WERI-Rb-1 (cell line): ENCODE measurements around the gene TEAD1.

Source experiments
- DNase-seq: peaks from one replicate; pipeline ENCODE4 v3.0.0-alpha.2; 2020
- H3K27ac ChIP-seq: fragments of 250-450 bp; sonication (Bioruptor Pico); 2 replicates; pipeline ENCODE4 v1.5.1; 2020; ENCODE audit warnings: mild to moderate bottlenecking, moderate library complexity
- H3K27me3 ChIP-seq: fragments of 250-450 bp; sonication (Bioruptor Pico); 2 replicates; pipeline ENCODE4 v1.5.1; 2021; ENCODE audit warnings: mild to moderate bottlenecking, low read depth, moderate library complexity; ENCODE audit not compliant: insufficient read depth, severe bottlenecking
- H3K36me3 ChIP-seq: fragments of 250-450 bp; sonication (Bioruptor Pico); 2 replicates; pipeline ENCODE4 v1.5.1; 2020; ENCODE audit warnings: mild to moderate bottlenecking, moderate library complexity
- H3K4me3 ChIP-seq: 2 replicates; pipeline ENCODE4 v1.5.1; 2011; ENCODE audit warnings: low read depth, mild to moderate bottlenecking, control low read depth, low read length
- H3K9me3 ChIP-seq: fragments of 250-450 bp; sonication (Bioruptor Pico); 2 replicates; pipeline ENCODE4 v1.5.1; 2021; ENCODE audit warnings: mild to moderate bottlenecking, moderate library complexity; ENCODE audit not compliant: severe bottlenecking
- TF ChIP-seq, protein P1 (sequence below): IDR thresholded peaks from 2 replicates; pipeline ENCODE4 v1.5.1; 2011; ENCODE audit warnings: low read depth, mild to moderate bottlenecking, control low read depth, inconsistent platforms, low read length

TEAD1 gene

GRCh38 chr11:12952094-12952493 is 277.9 kb downstream of the TEAD1 start:
- Histone ChIP-seq H3K4me3 (no peak overlapping the region), H3K9me3 (peaks cover 7% of the 10 kb centered on the region), H3K27ac (no peak overlapping the region), H3K36me3 (no peaks in the 10 kb centered on the region), H3K27me3 (no peaks in the 10 kb centered on the region)
- TF ChIP-seq, protein P1, sequence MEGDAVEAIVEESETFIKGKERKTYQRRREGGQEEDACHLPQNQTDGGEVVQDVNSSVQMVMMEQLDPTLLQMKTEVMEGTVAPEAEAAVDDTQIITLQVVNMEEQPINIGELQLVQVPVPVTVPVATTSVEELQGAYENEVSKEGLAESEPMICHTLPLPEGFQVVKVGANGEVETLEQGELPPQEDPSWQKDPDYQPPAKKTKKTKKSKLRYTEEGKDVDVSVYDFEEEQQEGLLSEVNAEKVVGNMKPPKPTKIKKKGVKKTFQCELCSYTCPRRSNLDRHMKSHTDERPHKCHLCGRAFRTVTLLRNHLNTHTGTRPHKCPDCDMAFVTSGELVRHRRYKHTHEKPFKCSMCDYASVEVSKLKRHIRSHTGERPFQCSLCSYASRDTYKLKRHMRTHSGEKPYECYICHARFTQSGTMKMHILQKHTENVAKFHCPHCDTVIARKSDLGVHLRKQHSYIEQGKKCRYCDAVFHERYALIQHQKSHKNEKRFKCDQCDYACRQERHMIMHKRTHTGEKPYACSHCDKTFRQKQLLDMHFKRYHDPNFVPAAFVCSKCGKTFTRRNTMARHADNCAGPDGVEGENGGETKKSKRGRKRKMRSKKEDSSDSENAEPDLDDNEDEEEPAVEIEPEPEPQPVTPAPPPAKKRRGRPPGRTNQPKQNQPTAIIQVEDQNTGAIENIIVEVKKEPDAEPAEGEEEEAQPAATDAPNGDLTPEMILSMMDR, result no peak
- no peak for DNase-seq

GRCh38 chr11:12958986-12959385 is 284.8 kb downstream of the TEAD1 start:
- Histone ChIP-seq H3K27ac (no peak overlapping the region), H3K9me3 (no peaks in the 10 kb centered on the region), H3K4me3 (no peak overlapping the region), H3K27me3 (peaks cover 3% of the 10 kb centered on the region), H3K36me3 (no peaks in the 10 kb centered on the region)
- TF ChIP-seq, protein P1, result no peak
- no peak for DNase-seq

GRCh38 chr11:12961615-12962014 is 287.4 kb downstream of the TEAD1 start:
- TF ChIP-seq, protein P1, result no peak
- Histone ChIP-seq H3K4me3 (no peak overlapping the region), H3K36me3 (no peaks in the 10 kb centered on the region), H3K27ac (no peak overlapping the region), H3K27me3 (peaks cover 8% of the 10 kb centered on the region), H3K9me3 (no peaks in the 10 kb centered on the region)
- DNase-seq, result no peak

- Histone ChIP-seq H3K9me3 (no peaks in the 10 kb centered on the region), H3K27me3 (peaks cover 13% of the 10 kb centered on the region), H3K27ac (no peak overlapping the region), H3K4me3 (no peak overlapping the region), H3K36me3 (no peaks in the 10 kb centered on the region)
- no peak for DNase-seq
- TF ChIP-seq, protein P1, result no peak
Observed at GRCh38 chr11:12962306-12962705, 288.1 kb downstream of the TEAD1 start.

DNA sequence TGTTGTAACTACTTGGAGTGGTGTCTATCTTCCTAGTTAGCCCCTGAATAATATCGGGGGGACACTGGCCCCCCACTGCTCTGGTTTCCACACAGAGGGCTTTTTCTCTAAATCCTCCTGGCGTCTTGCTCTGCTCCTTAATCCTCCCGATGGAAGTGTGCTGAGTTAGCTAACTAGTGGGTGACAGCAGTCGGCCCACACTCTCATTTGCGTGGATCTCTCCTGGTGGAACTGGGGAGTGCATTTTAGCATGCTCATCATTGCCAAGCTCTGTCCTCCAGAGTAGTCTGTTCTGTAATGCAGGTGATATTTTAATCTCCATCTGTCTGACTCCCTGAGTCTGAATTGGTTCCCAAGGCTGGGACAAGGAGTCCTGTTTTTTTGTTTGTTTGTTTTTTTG is 288.8 kb downstream of the TEAD1 start:
- no peak overlapping the region for H3K4me3 ChIP-seq

More for the DNA sequence above, 288.8 kb downstream of the TEAD1 start:
- DNase-seq, result peak; percentile 14
- TF ChIP-seq, protein P1, result no peak
- Histone ChIP-seq H3K27ac (no peak overlapping the region), H3K9me3 (no peaks in the 10 kb centered on the region), H3K27me3 (peaks cover 20% of the 10 kb centered on the region), H3K36me3 (no peaks in the 10 kb centered on the region)
